GM21360 (cell line): Measurements from ENCODE around the gene LDLRAD4.
A peak's percentile ranks its signal among the peaks of the same experiment; 100 is the strongest.
"Not testable (repeated sequence)": the region's sequence is repeated elsewhere in the genome, so short reads cannot be mapped to it uniquely, and the experiment has no call there.

Experiments used
- ATAC-seq: cut with Tn5 transposase; IDR thresholded peaks from one replicate; pipeline ENCODE4 v1.9.1; 2021; ENCODE audit warnings: mild to moderate bottlenecking, moderate library complexity; ENCODE audit not compliant: unreplicated experiment

Gene LDLRAD4

DNA sequence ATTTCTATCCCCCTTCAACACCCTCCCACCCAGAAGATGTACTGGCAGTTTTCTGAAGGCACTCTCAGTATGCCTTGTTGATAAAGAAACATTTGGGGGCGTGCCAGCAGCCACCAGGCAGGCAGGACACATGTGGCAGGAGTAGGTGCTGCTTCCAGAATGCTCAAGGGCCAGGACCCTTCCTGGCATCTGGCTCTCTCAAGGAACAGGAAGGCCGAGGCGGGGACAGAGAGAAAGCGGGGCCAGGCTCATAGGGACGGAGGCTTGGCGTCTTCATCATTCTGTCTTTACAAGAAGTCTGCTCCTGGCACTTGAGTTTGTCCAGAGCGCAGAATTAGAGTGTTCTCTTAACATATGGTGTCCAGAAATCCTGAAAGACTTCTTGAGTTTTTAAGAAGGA lies 386.2 kb downstream of the LDLRAD4 start:
- no peak for ATAC-seq

DNA sequence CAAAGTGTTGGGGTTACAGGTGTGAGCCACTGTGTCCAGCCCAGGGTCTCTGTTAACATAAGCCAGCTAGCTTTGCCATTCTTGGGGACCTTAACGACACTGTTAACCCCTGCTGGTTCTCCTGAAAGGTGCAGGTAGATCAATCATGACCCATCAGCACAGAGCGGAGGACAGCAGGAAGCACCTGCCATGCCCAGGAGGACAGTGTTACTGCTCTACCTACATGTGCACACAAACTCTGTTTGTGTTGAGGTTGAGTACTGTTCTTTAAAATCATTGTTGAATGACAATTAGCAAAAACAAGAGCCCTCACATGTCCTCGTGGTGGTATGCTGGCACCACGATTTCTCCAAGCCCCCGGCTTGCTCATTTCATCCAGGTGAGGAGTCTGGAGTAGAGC lies 386.9 kb downstream of the LDLRAD4 start:
- ATAC-seq, result no peak

DNA sequence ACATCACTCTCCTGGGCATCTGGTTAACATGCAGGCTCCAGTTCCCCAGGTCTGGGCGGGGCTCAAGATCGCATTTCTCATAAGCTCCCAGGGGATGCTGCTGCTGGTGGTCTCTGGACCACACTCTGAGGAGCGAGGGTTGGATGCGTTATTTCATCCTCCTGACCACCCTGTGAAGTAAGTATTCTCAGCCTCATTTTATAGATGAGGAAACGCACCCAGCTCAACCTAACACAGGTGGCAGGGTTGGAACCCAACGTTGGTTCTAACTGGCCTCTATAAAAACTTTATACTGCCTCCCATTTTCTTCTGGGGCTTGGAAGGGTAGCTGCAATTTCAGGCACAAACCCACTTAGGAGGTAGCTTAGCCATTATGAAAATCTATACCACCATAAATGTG lies 387.3 kb downstream of the LDLRAD4 start:
- no peak for ATAC-seq

DNA sequence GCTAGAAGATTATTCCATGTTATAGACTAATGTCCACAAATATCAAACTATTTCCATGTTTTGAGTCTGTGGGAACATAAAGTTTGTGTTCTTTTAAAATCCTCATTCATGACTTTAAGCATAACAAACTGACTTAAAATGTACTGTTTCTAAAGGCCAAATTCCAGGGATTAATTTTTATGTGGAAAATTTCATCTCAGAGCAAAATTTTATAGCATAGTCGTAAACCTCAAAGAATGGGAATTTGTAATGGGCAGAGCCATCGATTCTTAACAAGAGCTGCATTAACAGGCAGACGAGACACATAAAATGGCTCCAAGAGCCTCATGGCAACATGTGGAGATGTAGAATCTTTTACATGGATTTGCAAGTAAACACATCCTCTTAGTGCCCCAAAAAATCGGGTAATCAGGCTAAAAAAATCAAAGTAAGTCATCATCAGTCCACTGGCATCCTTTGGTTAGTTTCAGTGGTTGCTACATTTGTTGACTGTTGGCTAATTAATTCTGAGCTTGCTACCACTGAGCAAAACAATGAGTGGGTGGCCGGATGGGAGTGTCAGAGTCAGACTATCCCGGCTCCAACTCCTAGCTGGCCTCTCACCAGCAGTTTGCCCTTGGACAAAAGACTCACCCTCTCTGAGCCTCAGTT lies 388.2 kb downstream of the LDLRAD4 start:
- ATAC-seq, result no peak

DNA sequence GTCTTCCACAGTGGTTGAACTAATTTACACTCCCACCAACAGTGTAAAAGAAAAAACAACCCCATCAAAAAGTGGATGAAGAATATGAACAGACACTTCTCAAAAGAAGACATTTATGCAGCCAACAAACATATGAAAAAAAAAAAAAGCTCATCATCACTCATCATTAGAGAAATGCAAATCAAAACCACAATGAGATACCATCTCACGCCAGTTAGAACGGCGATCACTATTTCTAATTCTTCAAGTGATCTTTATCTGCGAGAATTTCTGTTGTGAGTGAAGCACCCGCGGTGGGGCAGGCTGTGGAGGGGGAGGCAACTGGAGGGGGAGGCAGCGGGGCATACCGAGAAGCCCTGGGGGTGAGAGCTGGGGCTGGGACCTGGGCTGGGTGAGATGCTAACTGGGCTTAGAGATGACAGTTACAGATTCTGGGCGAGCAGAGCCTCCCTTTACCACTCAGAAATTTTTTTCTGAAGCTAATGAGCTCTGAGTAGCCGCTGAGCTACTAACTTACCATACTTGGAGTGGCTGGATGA lies 389.5 kb downstream of the LDLRAD4 start:
- not testable (repeated sequence) for ATAC-seq

DNA sequence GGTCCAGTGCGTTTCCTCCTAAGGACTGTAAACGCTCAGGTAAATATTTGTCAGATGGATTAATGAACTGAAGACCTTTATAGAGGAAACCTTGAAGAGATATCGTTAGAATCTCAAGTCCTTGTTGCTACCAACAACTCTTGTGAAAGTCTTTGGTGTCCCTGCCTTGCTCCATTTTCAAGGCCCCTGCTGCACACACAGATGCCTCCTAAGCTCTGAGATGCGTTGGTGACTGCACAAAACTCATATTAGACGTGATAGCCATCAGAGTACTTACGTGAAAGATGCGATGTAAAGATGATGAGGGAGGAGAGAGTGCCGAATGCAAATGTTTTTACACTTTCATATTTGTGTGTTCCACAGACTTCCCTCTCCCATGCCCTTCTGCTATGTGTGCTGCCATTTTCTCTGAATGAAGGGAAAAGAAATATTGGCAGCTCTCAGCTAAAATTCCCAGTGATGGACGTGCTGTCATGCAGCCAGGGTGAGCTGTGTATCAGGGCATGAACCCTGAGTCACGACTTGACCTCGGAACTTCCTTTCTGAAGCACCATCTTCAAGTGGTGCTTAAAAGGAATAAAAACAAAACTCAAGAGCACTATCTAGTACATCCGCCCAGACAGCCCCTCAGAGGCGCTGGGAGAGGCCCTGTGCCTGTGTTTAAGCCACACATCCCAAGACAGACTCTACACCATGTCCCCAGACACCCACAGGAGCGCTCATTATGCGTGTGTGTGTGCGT lies 390.4 kb downstream of the LDLRAD4 start:
- ATAC-seq, result no peak

DNA sequence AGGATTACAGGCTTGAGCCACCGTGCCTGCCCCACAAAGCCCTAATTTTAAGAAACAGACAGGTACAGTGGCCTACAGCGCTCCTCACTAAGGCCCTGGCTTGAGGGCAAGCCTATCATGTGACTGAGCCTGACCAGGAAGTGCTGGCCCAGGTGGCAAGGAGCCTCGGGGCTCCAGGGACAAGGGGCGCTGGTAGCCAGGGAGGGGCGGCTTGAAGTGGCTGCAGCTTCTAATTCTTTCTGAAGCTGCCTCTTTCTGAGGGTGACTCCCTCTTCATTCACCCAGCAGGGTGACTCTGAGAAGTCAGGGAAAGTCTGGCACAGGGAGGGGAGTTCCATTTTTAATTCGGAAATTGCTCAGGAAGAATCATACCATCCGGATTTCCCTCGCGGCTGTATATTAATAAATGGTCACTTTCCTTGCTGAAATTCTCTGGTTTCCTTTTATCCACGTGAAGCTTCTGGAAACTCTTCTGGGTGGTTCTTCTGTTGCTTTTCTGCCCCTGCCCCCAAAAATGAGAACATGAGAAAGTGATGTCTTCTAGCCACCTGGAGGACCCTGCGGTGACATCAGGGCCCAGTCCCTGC lies 392.1 kb downstream of the LDLRAD4 start:
- no peak for ATAC-seq

DNA sequence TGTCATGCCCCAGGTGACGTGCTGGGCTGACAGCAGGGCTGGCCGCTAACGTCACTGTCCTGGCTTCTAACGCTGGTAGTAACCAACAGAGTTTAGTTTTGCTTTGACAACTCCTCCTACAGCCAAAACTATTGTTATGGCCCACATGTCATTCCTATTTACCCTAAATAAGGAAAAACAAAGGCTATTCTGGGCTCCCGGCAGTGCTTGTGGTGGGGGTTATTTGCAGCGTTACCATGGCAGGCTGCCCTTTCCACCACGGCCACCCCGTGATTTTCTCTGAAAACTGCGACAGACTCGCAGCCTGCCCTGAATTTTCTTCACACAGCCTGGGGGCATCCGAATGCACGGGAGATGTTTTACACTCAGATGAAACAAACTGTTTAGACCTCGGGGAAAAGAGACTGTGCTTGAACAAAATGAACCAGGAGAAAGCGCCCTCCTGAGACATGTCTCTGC lies 392.6 kb downstream of the LDLRAD4 start:
- peak; percentile 34 for ATAC-seq

DNA sequence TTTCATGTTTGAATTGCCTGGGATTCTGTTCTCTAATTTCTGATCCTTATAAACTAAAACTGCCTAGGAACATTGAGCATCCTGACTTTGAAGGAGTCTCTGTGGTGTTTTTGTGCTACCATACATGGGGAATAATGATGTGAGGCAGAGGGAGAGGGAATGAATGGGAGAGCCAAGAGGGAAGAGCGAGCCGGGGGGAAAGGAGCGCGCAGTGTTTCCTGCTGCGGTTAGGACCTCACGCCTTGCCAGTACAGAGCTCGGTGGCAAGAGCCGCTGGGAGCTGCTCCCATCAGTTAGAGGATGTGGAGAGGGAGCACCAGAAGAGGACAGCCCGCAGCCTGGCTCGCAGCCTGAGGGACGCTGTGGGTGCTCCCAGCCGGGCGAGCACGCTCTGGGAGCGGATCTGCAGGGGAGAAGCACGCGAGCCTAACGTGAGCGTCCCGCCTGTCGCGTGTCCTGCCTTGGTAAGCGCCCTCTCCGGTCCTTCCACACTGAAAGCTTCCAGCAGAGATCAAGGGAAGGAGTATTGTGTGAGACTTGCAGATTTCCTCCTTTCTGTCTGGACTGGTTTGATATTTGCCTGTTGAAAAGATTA lies 393.1 kb downstream of the LDLRAD4 start:
- ATAC-seq, result peak; percentile 2

DNA sequence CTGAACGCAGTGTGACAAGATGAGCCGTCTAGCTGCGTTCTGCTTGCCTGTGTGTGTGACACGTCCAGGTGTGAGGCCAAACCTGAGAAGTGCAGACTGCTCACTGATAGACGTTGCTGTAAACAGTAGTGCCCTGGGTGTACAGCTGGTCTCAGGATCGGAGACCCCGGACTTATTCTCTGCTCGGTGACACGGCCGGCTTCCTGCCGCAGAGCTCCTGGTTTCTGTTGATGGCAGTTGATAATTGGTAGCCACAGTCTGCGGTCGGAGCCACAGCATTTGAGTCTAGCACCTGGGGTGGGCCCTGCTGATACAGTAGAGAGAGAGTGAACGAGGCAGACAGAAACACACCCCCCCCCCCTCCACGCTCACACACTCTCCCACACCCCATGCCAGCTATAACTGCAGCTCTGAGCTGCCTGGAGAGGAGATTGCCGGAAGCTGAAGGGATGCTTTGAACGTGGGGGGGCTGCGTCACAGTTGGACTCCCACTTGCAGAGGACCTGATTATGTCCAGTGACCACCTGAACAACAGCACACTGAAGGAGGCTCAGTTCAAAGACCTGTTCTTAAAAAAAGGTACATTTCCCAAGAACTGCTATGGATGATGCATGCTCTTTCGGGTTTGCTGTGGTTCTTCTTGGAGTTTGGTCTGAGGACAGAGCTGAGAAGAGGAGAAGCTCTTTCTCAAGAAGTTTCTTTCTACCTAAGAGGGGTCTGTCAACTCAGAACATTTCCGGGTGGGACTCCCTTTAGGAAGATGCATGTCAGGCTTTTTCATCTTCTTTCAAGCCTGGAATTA lies 393.8 kb downstream of the LDLRAD4 start:
- ATAC-seq, result peak; percentile 51

DNA sequence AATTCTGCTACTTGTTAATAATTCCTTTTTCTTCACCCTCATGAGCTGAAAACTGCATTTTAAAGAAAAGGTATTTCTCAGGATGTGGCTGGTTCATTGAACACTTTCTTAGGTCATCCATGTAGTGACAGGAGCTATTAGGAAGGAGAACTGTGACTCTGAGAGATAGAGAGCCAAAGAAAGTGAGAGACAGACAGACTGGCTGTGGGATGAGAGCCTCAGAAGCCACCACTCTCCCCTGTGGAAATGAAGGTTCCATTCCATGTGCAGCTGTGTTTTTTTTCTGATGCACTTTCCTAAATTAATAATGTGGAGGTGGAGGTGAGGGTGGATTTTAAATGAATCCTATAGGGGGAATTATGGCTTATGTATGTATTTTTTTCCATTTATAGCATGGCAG lies 394.5 kb downstream of the LDLRAD4 start:
- ATAC-seq, result no peak

DNA sequence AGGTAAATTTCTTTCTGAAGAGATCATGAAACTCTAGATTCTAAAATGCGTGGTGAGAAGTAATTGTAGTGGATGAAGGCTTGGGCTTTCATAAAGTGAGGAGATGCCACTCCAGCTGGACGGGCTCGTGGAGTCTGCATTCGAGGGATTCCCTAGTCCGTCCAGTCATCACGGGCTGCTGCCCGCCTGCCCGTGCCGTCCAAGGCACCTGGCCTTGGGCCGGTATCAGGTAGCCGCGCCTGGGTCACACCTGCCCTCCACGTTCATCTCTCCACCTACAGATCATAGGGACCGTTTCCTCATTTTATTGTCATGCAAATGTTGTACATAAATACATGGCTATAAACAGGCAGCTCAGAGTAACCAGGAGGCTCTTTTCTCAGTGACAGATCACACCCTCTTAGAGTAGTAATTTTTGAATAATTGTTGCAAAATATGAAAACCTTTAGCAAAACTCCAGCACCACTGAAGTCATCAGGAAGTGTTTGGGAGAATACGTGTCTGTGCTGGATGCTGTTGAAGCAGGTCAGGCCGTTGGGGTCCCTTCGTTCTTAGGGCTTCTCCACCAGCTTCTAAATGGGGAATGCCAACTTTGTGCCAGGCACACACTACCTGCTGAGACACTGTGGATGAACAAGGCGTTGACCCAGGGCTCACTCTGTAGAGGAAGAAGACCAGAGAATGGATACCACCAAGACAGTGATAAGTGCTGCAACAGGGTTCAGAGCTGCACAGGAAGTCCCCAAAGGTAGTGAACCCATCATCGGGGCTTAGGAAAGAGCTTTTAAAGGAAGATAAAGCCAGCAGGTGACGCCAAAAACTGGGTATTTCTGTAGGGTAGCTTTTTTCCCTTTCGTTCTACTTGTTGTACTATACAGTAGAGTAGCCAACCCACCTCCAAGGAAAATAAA lies 395.3 kb downstream of the LDLRAD4 start:
- ATAC-seq, result no peak

DNA sequence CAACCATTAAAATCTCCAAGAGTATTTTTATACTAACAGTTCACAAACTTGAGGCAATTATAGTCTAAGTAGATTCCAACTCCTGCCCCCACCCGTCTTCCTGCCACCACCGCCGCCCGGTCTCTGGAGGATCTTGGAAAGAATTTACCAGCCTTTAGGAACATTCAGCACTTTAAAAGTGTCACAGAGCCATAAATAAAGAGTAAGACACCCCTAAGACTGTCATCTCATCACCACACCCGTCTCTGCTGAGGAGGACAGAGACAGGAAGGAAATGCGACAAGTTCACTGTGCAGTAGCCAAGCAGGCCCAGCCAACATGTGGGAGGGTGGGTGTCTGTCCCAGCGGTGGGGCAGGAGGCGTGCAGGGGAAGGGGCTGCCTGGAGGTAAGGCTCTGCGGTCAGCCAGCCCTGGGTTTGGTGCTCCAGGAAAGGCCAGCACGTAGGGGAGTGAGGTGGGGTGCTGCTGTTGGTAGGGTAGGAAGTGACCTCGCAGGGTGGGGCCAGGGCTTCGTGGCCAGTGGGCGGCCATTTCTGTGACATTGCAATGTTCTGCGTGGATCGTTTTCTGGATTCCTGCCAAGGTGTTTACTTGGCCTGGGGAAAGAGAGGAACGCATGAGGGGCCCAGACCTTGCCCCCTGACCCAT lies 396.2 kb downstream of the LDLRAD4 start:
- ATAC-seq, result no peak

DNA sequence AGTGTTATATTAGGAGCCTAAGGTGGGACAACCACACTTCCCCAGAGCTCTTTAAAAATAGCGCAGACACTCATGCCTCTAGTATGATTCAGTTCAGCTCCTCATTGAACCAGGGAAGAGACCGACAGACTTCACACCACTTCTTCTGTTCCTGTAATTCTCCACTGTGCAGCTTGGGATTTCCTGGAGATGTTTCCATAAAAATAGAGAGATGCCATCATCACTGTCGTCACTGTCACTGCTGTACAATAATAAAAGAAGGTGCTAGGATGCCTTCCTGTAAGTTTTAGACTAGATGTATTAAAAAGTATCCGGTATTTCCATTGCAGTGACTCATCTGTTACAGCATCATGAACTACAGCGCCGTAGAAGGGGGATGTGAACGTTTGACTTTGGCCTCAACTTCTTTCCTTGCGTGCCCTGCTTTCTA lies 396.9 kb downstream of the LDLRAD4 start:
- ATAC-seq, result no peak

DNA sequence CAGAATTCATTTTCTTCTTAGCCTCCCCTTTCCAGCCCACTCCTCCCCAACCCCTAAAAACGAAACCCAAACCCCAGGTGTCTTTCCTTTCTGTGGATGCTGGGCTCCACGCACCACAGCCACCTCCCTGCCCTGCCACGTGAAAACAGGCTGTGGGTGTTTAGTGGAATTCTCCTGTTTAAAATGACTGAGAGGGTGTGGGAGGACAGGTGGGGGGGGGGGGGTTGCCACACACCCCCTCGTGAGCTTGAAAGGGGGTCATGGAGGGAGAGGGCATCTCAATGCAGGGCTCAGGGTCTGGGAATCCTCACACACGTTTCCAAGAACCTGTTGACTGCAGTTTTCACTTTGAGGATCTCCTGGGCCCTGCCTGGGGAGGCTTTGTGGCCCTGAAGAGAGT lies 397.5 kb downstream of the LDLRAD4 start:
- ATAC-seq, result no peak

DNA sequence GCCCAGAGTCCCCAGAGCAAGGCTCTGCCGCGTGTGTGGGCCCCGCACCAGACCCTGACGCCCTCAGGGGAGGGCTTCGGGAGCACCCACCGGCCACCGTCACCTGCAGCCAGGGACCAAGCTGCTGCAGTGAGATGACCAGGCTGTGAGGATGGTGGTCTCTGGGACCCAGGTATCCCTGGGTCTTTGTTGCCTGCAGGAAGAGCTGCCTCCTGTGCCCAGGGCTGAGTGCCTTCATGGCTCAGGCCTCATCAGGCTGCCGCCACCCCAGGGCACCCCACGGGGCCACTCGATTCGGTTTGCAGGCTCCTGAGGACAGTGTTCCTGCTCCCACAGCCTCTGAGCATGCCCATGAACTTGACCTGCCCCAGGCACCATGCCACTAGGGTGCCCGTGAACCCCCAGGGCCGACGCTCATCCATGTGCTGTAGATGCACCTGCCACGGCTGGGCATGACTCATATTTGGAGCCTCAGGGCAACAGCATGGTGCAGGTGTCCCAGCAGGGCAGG lies 398.0 kb downstream of the LDLRAD4 start:
- ATAC-seq, result no peak

DNA sequence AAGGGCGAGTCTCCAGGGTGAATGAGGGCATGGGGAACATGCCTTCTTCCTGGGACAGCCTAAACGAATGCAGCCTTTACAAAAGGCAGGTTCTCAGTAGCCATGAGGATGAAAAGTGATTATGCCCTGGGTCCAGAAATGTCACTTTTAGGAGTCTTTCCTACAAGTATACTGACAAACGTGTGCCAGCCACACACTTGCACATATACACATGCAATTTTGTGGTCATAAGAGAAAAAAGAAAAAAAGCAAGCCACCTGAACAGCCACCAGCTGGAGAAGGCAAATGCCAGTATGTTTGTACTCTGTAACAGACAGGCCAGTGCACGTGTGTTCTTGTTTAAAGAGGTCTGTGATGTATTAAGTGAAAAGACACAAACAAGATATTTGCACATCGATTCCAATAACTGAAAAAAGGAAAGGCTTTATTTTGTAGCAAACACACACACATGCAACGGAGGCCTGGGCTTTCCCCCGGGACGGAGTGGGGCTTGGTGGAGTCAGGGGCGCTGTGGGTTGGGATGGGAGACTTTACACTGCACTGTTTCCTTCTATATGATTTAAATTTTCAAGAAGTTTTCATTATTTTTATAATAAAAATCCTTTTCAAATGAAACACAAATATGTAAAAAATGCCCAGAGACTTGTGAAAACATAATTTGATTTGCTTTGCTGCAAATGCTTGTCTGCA lies 399.4 kb downstream of the LDLRAD4 start:
- ATAC-seq, result no peak

DNA sequence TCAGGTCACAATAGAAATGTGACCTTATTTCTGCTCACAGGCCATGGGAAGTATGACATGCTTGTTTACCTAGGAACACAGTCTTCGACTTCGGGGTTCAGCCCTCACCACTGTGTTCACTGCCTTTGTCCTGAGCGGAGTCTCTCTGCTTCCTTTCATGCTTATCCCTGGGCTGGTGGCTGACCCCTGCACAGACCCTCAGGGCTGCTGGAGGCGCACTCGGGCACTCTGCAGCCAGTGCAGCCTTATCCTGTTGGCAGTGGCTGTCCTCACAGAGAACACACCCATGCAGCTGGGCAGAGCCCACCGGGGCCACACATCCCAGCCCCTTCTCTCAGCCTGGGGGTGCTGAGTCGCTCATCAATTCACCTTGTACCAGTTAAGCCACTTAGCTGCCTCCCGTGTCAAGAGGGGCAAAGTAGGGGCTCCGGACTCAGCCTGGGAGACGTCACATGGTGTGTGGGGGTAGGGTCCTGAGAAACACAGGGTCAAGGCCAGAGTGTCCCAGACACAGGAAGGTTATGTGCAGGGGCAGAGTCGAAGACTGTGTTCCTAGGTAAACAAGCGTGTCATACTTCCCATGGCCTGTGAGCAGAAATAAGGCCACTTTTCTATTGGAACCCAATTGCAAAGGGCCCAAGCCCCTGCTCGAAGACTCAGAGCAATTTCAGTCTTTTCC lies 400.3 kb downstream of the LDLRAD4 start:
- ATAC-seq, result no peak
